HEK293 (cell line): ENCODE results near the gene CPEB2.
A peak's percentile ranks its signal among the peaks of the same experiment; 100 is the strongest.

Experiments used
- CTCF ChIA-PET: fragments of 350-600 bp; formaldehyde crosslinking; extraction: SDS; loops from one replicate; lab custom pipeline; 2021; ENCODE audit warnings: antibody characterized with exemption; lab: Yijun Ruan, JAX
- POLR2A ChIA-PET: fragments of 300-600 bp; formaldehyde crosslinking; extraction: SDS; loops from one replicate; lab custom pipeline; 2020; ENCODE audit warnings: antibody characterized with exemption, inconsistent platforms; lab: Yijun Ruan, JAX
- H3K27ac ChIP-seq: fragments of 200-500 bp; sonication (Bioruptor generic); 2 replicates; pipeline ENCODE4 v1.5.1; 2014; ENCODE audit warnings: low read depth, low read length, control low read depth, inconsistent platforms; ENCODE audit errors: extremely low read depth
- H3K36me3 ChIP-seq, 2 experiments: fragments of 200-500 bp in 1 of 2; sonication (Bioruptor generic) in 1 of 2; 1 replicate in 1 of 2; 2 replicates in 1 of 2; pipeline ENCODE4 v1.5.1; 2014 to 2017; ENCODE audit warnings: inconsistent platforms in 2 of 2, low read length in 2 of 2; ENCODE audit not compliant: control insufficient read depth in 2 of 2, insufficient read depth in 1 of 2
- H3K4me1 ChIP-seq: fragments of 200-500 bp; sonication (Bioruptor generic); 2 replicates; pipeline ENCODE4 v1.5.1; 2014; ENCODE audit warnings: mild to moderate bottlenecking, low read length, inconsistent platforms; ENCODE audit not compliant: control insufficient read depth, insufficient read depth
- H3K4me3 ChIP-seq: 2 replicates; pipeline ENCODE4 v1.5.1; 2011; ENCODE audit warnings: low read depth, mild to moderate bottlenecking, control low read depth, low read length, moderate library complexity
- H3K9me3 ChIP-seq: fragments of 200-500 bp; sonication (Bioruptor generic); 2 replicates; pipeline ENCODE4 v1.5.1; 2014; ENCODE audit warnings: low read depth, low read length, inconsistent platforms; ENCODE audit not compliant: control insufficient read depth, insufficient read depth
- GFI1B ChIP-seq: fragments of 450-650 bp; formaldehyde crosslinking; IDR thresholded peaks from 2 replicates; pipeline ENCODE4 v1.5.1; 2016; ENCODE audit warnings: missing biosample characterization, missing genetic modification characterization
- GLI2 ChIP-seq: fragments of 450-650 bp; formaldehyde crosslinking; IDR thresholded peaks from 2 replicates; pipeline ENCODE4; 2017; ENCODE audit warnings: missing biosample characterization, missing genetic modification characterization, low read depth, borderline replicate concordance
- GLI4 ChIP-seq: fragments of 450-650 bp; formaldehyde crosslinking; IDR thresholded peaks from 2 replicates; pipeline ENCODE4 v1.5.1; 2016; ENCODE audit warnings: missing biosample characterization, missing genetic modification characterization
- MEIS1 ChIP-seq: sonication (generic); formaldehyde crosslinking; IDR thresholded peaks from 2 replicates; pipeline ENCODE4 v1.8.1; 2022; ENCODE audit warnings: missing genetic modification reagents, mild to moderate bottlenecking, borderline replicate concordance
- SETDB1 ChIP-seq: IDR thresholded peaks from one replicate; pipeline ENCODE4 v1.6.1; 2017; ENCODE audit warnings: mild to moderate bottlenecking, low read length, moderate library complexity, mixed read lengths; ENCODE audit not compliant: insufficient read length
- SP3 ChIP-seq: fragments of 450-650 bp; formaldehyde crosslinking; IDR thresholded peaks from 2 replicates; pipeline ENCODE4 v1.5.1; 2016; ENCODE audit warnings: missing biosample characterization, missing genetic modification characterization
- SP7 ChIP-seq: fragments of 450-650 bp; formaldehyde crosslinking; IDR thresholded peaks from 2 replicates; pipeline ENCODE4 v1.5.1; 2016; ENCODE audit warnings: missing biosample characterization, missing genetic modification characterization
- ZIC2 ChIP-seq: fragments of 450-650 bp; formaldehyde crosslinking; IDR thresholded peaks from 2 replicates; pipeline ENCODE4 v1.5.1; 2016; ENCODE audit warnings: missing biosample characterization, missing genetic modification characterization
- ZNF214 ChIP-seq: fragments of 450-650 bp; formaldehyde crosslinking; IDR thresholded peaks from 2 replicates; pipeline ENCODE4 v1.5.1; 2017; ENCODE audit warnings: missing biosample characterization, mild to moderate bottlenecking, missing genetic modification characterization, borderline replicate concordance
- ZNF24 ChIP-seq: fragments of 450-650 bp; formaldehyde crosslinking; IDR thresholded peaks from 2 replicates; pipeline ENCODE4 v1.5.1; 2016; ENCODE audit warnings: missing biosample characterization, missing genetic modification characterization
- ZNF274 ChIP-seq, 2 experiments: fragments of 200-500 bp in 1 of 2; fragments of 450-650 bp in 1 of 2; sonication (Bioruptor generic) in 1 of 2; formaldehyde crosslinking in 1 of 2; IDR thresholded peaks; 2 replicates each; pipeline versions ENCODE4 v1.5.1 to v1.6.1; 2014 to 2016; ENCODE audit warnings: borderline replicate concordance in 1 of 2, inconsistent platforms in 1 of 2, low read length in 1 of 2, missing biosample characterization in 1 of 2, missing genetic modification characterization in 1 of 2
- ZNF324 ChIP-seq: fragments of 450-650 bp; formaldehyde crosslinking; IDR thresholded peaks from 2 replicates; pipeline ENCODE4 v1.5.1; 2016; ENCODE audit warnings: missing biosample characterization, missing genetic modification characterization
- ZNF366 ChIP-seq: fragments of 450-650 bp; formaldehyde crosslinking; conservative IDR thresholded peaks from 2 replicates; pipeline ENCODE4 v1.5.1; 2016; ENCODE audit warnings: missing biosample characterization, missing genetic modification characterization
- ZNF404 ChIP-seq: fragments of 450-650 bp; formaldehyde crosslinking; IDR thresholded peaks from 2 replicates; pipeline ENCODE4 v1.5.1; 2017; ENCODE audit warnings: missing biosample characterization, missing genetic modification characterization
- ZNF544 ChIP-seq: fragments of 450-650 bp; formaldehyde crosslinking; IDR thresholded peaks from 2 replicates; pipeline ENCODE4 v1.5.0; 2017; ENCODE audit warnings: missing biosample characterization, missing genetic modification characterization
- ZNF660 ChIP-seq: fragments of 450-650 bp; IDR thresholded peaks from 2 replicates; pipeline ENCODE4 v1.5.1; 2018; ENCODE audit warnings: missing biosample characterization, mild to moderate bottlenecking, missing genetic modification characterization
- ZNF677 ChIP-seq: fragments of 450-650 bp; IDR thresholded peaks from 2 replicates; pipeline ENCODE4 v1.5.0; 2018; ENCODE audit warnings: missing biosample characterization, mild to moderate bottlenecking, missing genetic modification characterization, moderate library complexity
- ZNF707 ChIP-seq: fragments of 450-650 bp; formaldehyde crosslinking; IDR thresholded peaks from 2 replicates; pipeline ENCODE4 v1.5.1; 2016; ENCODE audit warnings: missing biosample characterization, missing genetic modification characterization
- TF ChIP-seq, protein P1 (sequence below): fragments of 450-650 bp; formaldehyde crosslinking; IDR thresholded peaks from 2 replicates; pipeline ENCODE4 v1.5.1; 2016; ENCODE audit warnings: missing biosample characterization, missing genetic modification characterization, borderline replicate concordance
- TF ChIP-seq, protein P2 (sequence below): fragments of 450-650 bp; formaldehyde crosslinking; IDR thresholded peaks from 2 replicates; pipeline ENCODE4 v1.5.1; 2016; ENCODE audit warnings: missing biosample characterization, missing genetic modification characterization
- TF ChIP-seq, protein P3 (sequence below): fragments of 450-650 bp; formaldehyde crosslinking; IDR thresholded peaks from 2 replicates; pipeline ENCODE4 v1.5.1; 2016; ENCODE audit warnings: missing biosample characterization, missing genetic modification characterization
- TF ChIP-seq, protein P4 (sequence below): fragments of 450-650 bp; formaldehyde crosslinking; IDR thresholded peaks from 2 replicates; pipeline ENCODE4 v1.5.1; 2017; ENCODE audit warnings: missing biosample characterization, missing genetic modification characterization
- TF ChIP-seq, protein P5 (sequence below): sonication (generic); formaldehyde crosslinking; IDR thresholded peaks from 2 replicates; pipeline ENCODE4 v1.8.1; 2022; ENCODE audit warnings: mild to moderate bottlenecking, moderate library complexity, missing genetic modification reagents
- TF ChIP-seq, protein P6 (sequence below): fragments of 450-650 bp; formaldehyde crosslinking; IDR thresholded peaks from 2 replicates; pipeline ENCODE4 v1.5.1; 2016; ENCODE audit warnings: missing biosample characterization, missing genetic modification characterization
- TF ChIP-seq, protein P7 (sequence below): fragments of 450-650 bp; formaldehyde crosslinking; IDR thresholded peaks from 2 replicates; pipeline ENCODE4 v1.5.1; 2016; ENCODE audit warnings: missing biosample characterization, missing genetic modification characterization

CPEB2 gene

DNA sequence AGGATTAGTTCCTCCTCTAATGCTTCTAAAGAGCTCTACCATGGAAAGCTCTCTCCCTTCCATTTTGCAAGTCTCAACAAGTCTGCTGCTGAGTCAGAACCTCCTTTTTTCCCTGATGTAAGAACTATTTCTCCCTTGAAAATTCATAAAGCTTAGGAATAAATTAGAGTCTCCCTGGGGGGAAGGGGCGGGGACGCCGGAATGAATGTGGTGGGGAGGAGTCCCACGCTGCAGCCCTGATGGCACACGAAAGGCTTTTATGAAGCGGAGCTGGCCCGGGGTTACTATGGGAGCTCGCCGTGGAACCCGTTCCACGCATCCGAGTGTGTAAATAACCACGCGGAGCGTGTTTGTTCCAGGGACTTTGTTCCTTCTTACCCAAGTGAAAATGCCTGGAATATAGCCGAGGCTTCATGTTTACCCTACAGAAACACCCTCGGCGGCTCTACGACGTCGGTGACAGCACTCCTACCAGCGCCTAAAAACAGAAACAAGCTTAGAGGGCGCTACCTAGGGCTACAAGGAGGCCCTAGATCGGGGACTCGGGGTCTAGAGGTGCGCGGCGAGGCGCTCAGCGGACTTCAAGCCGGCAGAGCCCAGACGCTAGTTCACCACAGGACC lies 923 bp upstream of the CPEB2 start:
- Histone ChIP-seq H3K36me3 (no peaks in the 10 kb centered on the region), H3K4me3 (peak overlapping the region; percentile 83), H3K27ac (peak overlapping the region; percentile 98), H3K4me1 (no peaks in the 10 kb centered on the region; the same call in 1 of the 2 replicates), H3K9me3 (no peaks in the 10 kb centered on the region)
- ChIA-PET CTCF (no interaction called here), POLR2A (no interaction called here)
- TF ChIP-seq GFI1B (no peak), SP3 (tag by site-specific recombination) (peak; percentile 8), ZNF660 (0 out of 2 replicates have a peak, but pooled peaks have one; percentile 57), ZNF677 (tag by site-specific recombination) (no peak), MEIS1 (no peak), GLI4 (tag by site-specific recombination) (no peak), ZIC2 (tag by site-specific recombination) (no peak), SP7 (tag by site-specific recombination) (peak; percentile 56), ZNF544 (no peak), SETDB1 (no peak), ZNF274 (IDR thresholded peaks at IDR 0.05; ENCODE audit: low read length) (no peak), ZNF274 (tag by site-specific recombination; IDR thresholded peaks at IDR 0.05; ENCODE audit: borderline replicate concordance) (no peak), ZNF324 (no peak), ZNF24 (peak; percentile 24; the same call in 1 of the 2 replicates), ZNF366 (peak; percentile 39), ZNF404 (tag by site-specific recombination) (no peak), GLI2 (tag by site-specific recombination) (no peak), ZNF214 (no peak), ZNF707 (tag by site-specific recombination) (no peak)
- TF ChIP-seq, protein P1, sequence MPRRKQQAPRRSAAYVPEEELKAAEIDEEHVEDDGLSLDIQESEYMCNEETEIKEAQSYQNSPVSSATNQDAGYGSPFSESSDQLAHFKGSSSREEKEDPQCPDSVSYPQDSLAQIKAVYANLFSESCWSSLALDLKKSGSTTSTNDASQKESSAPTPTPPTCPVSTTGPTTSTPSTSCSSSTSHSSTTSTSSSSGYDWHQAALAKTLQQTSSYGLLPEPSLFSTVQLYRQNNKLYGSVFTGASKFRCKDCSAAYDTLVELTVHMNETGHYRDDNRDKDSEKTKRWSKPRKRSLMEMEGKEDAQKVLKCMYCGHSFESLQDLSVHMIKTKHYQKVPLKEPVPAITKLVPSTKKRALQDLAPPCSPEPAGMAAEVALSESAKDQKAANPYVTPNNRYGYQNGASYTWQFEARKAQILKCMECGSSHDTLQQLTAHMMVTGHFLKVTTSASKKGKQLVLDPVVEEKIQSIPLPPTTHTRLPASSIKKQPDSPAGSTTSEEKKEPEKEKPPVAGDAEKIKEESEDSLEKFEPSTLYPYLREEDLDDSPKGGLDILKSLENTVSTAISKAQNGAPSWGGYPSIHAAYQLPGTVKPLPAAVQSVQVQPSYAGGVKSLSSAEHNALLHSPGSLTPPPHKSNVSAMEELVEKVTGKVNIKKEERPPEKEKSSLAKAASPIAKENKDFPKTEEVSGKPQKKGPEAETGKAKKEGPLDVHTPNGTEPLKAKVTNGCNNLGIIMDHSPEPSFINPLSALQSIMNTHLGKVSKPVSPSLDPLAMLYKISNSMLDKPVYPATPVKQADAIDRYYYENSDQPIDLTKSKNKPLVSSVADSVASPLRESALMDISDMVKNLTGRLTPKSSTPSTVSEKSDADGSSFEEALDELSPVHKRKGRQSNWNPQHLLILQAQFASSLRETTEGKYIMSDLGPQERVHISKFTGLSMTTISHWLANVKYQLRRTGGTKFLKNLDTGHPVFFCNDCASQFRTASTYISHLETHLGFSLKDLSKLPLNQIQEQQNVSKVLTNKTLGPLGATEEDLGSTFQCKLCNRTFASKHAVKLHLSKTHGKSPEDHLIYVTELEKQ (tag by site-specific recombination): no peak
- TF ChIP-seq, protein P2, sequence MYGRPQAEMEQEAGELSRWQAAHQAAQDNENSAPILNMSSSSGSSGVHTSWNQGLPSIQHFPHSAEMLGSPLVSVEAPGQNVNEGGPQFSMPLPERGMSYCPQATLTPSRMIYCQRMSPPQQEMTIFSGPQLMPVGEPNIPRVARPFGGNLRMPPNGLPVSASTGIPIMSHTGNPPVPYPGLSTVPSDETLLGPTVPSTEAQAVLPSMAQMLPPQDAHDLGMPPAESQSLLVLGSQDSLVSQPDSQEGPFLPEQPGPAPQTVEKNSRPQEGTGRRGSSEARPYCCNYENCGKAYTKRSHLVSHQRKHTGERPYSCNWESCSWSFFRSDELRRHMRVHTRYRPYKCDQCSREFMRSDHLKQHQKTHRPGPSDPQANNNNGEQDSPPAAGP (tag by site-specific recombination): no peak
- TF ChIP-seq, protein P3, sequence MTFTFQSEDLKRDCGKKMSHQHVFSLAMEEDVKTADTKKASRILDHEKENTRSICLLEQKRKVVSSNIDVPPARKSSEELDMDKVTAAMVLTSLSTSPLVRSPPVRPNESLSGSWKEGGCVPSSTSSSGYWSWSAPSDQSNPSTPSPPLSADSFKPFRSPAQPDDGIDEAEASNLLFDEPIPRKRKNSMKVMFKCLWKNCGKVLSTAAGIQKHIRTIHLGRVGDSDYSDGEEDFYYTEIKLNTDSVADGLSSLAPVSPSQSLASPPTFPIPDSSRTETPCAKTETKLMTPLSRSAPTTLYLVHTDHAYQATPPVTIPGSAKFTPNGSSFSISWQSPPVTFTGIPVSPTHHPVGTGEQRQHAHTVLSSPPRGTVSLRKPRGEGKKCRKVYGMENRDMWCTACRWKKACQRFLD (tag by site-specific recombination): no peak
- TF ChIP-seq, protein P4, sequence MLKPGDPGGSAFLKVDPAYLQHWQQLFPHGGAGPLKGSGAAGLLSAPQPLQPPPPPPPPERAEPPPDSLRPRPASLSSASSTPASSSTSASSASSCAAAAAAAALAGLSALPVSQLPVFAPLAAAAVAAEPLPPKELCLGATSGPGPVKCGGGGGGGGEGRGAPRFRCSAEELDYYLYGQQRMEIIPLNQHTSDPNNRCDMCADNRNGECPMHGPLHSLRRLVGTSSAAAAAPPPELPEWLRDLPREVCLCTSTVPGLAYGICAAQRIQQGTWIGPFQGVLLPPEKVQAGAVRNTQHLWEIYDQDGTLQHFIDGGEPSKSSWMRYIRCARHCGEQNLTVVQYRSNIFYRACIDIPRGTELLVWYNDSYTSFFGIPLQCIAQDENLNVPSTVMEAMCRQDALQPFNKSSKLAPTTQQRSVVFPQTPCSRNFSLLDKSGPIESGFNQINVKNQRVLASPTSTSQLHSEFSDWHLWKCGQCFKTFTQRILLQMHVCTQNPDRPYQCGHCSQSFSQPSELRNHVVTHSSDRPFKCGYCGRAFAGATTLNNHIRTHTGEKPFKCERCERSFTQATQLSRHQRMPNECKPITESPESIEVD (tag by site-specific recombination): peak; percentile 92
- TF ChIP-seq, protein P5, sequence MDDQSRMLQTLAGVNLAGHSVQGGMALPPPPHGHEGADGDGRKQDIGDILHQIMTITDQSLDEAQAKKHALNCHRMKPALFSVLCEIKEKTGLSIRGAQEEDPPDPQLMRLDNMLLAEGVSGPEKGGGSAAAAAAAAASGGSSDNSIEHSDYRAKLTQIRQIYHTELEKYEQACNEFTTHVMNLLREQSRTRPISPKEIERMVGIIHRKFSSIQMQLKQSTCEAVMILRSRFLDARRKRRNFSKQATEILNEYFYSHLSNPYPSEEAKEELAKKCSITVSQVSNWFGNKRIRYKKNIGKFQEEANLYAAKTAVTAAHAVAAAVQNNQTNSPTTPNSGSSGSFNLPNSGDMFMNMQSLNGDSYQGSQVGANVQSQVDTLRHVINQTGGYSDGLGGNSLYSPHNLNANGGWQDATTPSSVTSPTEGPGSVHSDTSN (CRISPR knock-in tag): 0 out of 2 replicates have a peak, but pooled peaks have one; percentile 7
- TF ChIP-seq, protein P6, sequence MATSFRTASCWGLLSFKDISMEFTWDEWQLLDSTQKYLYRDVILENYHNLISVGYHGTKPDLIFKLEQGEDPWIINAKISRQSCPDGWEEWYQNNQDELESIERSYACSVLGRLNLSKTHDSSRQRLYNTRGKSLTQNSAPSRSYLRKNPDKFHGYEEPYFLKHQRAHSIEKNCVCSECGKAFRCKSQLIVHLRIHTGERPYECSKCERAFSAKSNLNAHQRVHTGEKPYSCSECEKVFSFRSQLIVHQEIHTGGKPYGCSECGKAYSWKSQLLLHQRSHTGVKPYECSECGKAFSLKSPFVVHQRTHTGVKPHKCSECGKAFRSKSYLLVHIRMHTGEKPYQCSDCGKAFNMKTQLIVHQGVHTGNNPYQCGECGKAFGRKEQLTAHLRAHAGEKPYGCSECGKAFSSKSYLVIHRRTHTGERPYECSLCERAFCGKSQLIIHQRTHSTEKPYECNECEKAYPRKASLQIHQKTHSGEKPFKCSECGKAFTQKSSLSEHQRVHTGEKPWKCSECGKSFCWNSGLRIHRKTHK (tag by site-specific recombination): no peak
- TF ChIP-seq, protein P7, sequence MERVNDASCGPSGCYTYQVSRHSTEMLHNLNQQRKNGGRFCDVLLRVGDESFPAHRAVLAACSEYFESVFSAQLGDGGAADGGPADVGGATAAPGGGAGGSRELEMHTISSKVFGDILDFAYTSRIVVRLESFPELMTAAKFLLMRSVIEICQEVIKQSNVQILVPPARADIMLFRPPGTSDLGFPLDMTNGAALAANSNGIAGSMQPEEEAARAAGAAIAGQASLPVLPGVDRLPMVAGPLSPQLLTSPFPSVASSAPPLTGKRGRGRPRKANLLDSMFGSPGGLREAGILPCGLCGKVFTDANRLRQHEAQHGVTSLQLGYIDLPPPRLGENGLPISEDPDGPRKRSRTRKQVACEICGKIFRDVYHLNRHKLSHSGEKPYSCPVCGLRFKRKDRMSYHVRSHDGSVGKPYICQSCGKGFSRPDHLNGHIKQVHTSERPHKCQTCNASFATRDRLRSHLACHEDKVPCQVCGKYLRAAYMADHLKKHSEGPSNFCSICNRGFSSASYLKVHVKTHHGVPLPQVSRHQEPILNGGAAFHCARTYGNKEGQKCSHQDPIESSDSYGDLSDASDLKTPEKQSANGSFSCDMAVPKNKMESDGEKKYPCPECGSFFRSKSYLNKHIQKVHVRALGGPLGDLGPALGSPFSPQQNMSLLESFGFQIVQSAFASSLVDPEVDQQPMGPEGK (tag by site-specific recombination): peak; percentile 16
